IMR-90 (cell line): ENCODE results near the gene HS6ST3.
A peak's percentile ranks its signal among the peaks of the same experiment; 100 is the strongest.

Experiments used
- MAFK ChIP-seq: IDR thresholded peaks from 2 replicates; pipeline ENCODE4 v1.6.1; 2012; ENCODE audit warnings: low read depth, low read length, improper control_type of control experiment
- MAZ ChIP-seq: IDR thresholded peaks from 2 replicates; pipeline ENCODE4 v1.6.1; 2012; ENCODE audit warnings: low read depth, mild to moderate bottlenecking, low read length, improper control_type of control experiment, moderate library complexity, borderline replicate concordance
- MXI1 ChIP-seq: IDR thresholded peaks from 2 replicates; pipeline ENCODE4 v1.6.1; 2012; ENCODE audit warnings: low read depth, mild to moderate bottlenecking, low read length, moderate library complexity, borderline replicate concordance
- POLR2A ChIP-seq: IDR thresholded peaks from 2 replicates; pipeline ENCODE4 v1.6.1; 2012; ENCODE audit warnings: mild to moderate bottlenecking, low read depth, low read length
- RCOR1 ChIP-seq: IDR thresholded peaks from 2 replicates; pipeline ENCODE4 v1.6.1; 2012; ENCODE audit warnings: mild to moderate bottlenecking, low read length, improper control_type of control experiment; ENCODE audit not compliant: insufficient replicate concordance
- RFX5 ChIP-seq: IDR thresholded peaks from 2 replicates; pipeline ENCODE4 v1.8.0; 2012; ENCODE audit warnings: low read depth, mild to moderate bottlenecking, low read length, moderate library complexity
- TF ChIP-seq, protein P1 (sequence below): conservative IDR thresholded peaks from 2 replicates; pipeline ENCODE4 v1.5.1; 2012; ENCODE audit warnings: mild to moderate bottlenecking, low read depth, low read length, improper control_type of control experiment
- TF ChIP-seq, protein P2 (sequence below): fragments of 150-350 bp; IDR thresholded peaks from 2 replicates; pipeline ENCODE4 v1.6.1; 2016; ENCODE audit warnings: low read depth, mild to moderate bottlenecking, low read length, moderate library complexity, borderline replicate concordance

DNA sequence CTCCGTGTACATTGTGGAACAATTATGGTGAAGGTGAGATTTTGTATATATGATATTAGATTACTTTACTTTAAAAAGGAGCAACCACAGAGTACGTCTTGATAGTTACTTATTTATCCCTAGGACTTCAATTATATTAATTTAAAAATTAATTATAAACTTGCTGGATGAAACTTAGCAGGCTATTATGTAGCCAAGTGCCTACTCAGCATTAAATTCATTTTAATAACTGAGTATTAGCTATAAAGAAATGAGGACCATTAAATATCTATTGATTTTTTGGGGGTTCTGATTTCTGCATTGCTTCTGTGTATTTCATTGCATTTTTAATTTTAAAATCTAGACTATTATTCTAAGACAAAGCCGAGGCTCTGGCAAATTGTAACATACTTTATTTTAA, 109.4 kb downstream of the HS6ST3 start:
- TF ChIP-seq RFX5 (no peak), MAZ (no peak), POLR2A (no peak), MAFK (peak; percentile 65), MXI1 (no peak), RCOR1 (no peak)
- TF ChIP-seq, protein P1, sequence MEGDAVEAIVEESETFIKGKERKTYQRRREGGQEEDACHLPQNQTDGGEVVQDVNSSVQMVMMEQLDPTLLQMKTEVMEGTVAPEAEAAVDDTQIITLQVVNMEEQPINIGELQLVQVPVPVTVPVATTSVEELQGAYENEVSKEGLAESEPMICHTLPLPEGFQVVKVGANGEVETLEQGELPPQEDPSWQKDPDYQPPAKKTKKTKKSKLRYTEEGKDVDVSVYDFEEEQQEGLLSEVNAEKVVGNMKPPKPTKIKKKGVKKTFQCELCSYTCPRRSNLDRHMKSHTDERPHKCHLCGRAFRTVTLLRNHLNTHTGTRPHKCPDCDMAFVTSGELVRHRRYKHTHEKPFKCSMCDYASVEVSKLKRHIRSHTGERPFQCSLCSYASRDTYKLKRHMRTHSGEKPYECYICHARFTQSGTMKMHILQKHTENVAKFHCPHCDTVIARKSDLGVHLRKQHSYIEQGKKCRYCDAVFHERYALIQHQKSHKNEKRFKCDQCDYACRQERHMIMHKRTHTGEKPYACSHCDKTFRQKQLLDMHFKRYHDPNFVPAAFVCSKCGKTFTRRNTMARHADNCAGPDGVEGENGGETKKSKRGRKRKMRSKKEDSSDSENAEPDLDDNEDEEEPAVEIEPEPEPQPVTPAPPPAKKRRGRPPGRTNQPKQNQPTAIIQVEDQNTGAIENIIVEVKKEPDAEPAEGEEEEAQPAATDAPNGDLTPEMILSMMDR, result no peak
- TF ChIP-seq, protein P2, sequence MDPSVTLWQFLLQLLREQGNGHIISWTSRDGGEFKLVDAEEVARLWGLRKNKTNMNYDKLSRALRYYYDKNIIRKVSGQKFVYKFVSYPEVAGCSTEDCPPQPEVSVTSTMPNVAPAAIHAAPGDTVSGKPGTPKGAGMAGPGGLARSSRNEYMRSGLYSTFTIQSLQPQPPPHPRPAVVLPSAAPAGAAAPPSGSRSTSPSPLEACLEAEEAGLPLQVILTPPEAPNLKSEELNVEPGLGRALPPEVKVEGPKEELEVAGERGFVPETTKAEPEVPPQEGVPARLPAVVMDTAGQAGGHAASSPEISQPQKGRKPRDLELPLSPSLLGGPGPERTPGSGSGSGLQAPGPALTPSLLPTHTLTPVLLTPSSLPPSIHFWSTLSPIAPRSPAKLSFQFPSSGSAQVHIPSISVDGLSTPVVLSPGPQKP, result no peak
